Measurements from ENCODE around the gene MAP4K2. TPM values are rescaled to one million over a fixed set of nuclear protein-coding genes. Genes with fewer than 3 reads are reported as not detected.
A peak's percentile ranks its signal among the peaks of the same experiment; 100 is the strongest.

The MAP4K2 gene
- total RNA-seq, 1 donor from 2014 or later = 25.8 TPM

GRCh38 chr11:64766881-64767280, 36.1 kb downstream of the MAP4K2 start:
- Mint-ChIP-seq H3K4me1 (peaks cover 2% of the 10 kb centered on the region), H3K27ac (no peak overlapping the region), H3K9me3 (no peaks in the 10 kb centered on the region), H3K27me3 (ENCODE audit: low read depth) (no peaks in the 10 kb centered on the region), H3K36me3 (peaks cover 48% of the 10 kb centered on the region), H3K4me3 (no peak overlapping the region)
- no peak for DNase-seq (ENCODE audit: low spot score in 2 of 2, unreplicated experiment in 2 of 2)
- TF ChIP-seq, protein P1, sequence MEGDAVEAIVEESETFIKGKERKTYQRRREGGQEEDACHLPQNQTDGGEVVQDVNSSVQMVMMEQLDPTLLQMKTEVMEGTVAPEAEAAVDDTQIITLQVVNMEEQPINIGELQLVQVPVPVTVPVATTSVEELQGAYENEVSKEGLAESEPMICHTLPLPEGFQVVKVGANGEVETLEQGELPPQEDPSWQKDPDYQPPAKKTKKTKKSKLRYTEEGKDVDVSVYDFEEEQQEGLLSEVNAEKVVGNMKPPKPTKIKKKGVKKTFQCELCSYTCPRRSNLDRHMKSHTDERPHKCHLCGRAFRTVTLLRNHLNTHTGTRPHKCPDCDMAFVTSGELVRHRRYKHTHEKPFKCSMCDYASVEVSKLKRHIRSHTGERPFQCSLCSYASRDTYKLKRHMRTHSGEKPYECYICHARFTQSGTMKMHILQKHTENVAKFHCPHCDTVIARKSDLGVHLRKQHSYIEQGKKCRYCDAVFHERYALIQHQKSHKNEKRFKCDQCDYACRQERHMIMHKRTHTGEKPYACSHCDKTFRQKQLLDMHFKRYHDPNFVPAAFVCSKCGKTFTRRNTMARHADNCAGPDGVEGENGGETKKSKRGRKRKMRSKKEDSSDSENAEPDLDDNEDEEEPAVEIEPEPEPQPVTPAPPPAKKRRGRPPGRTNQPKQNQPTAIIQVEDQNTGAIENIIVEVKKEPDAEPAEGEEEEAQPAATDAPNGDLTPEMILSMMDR (IDR thresholded peaks at IDR 0.05; ENCODE audit: unreplicated experiment) = no peak

DNA sequence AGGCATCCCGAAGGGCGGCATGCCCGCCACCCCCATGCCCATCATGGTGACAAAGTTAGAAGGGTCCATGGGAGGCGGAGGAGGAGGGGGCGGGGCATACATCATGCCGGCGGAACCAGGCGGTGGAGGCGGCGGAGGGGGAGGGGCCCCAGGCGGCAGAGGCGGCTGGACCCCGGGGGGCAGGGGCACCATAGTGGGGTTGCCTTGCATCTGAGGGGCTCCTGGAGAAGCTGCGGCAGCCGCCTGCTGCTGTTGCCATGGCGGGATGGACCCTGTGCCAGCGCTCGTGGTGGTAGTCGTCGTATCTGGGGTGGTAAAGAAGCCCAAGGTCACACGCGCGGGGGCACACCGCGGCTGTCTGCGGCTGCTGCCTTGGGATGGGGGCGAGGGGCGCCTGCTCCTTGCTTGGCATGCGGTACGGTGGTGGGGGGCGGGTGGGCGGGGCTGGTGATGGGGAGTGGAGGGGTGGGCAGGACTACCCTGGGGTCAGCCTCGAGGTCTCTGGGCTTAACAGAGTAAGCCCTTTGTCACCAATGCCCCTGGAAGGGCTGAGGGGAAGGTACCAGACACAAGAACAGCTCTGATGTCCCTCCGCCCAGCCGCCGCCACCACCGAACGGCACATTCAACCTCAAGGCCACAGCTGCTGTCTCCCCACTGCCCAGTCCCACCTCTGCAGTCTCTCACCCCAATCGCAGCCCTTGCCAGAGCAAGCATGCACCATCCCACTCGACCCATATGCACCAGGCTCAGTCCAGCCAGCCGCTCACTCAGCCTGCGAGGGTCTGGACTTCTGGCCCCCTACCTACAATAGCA, 37.0 kb downstream of the MAP4K2 start:
- peaks cover 42% of the 10 kb centered on the region for H3K36me3 Mint-ChIP-seq
- no peak overlapping the region for H3K4me3 Mint-ChIP-seq
- H3K9me3 Mint-ChIP-seq = no peaks in the 10 kb centered on the region
- no peak overlapping the region for H3K27ac Mint-ChIP-seq
- peaks cover 2% of the 10 kb centered on the region for H3K4me1 Mint-ChIP-seq
- TF ChIP-seq, protein P1 (IDR thresholded peaks at IDR 0.05; ENCODE audit: unreplicated experiment) = no peak
- no peaks in the 10 kb centered on the region for H3K27me3 Mint-ChIP-seq (ENCODE audit: low read depth)
- no peak for DNase-seq (ENCODE audit: low spot score in 2 of 2, unreplicated experiment in 2 of 2)

DNA sequence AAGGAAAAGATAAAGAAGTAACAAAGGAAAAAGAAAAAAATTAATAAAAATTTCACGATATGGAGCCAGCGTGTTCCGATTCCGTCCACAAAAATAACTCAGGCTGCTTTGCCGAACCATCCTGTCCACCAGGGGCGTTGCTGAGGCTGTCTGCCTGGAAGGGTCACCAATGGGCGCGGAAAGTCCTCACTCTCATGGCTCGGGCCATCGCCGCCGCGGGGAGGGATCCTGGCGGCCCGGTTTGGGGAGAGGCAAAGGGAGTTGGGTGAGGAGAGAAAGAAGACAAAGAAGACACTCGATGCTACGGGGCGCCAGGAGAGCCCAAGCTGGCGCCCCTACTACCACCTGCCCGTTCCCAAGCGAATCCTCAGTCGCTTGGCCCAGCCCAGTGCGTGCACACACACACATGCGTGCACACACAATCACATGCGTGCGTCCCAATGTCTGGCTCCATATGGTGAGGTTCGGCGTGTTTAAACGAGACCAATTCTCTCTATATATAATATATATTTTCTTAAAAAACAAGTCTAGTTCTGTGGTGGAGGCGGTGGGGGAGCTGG, 37.6 kb downstream of the MAP4K2 start:
- Mint-ChIP-seq H3K27me3 (ENCODE audit: low read depth) (no peaks in the 10 kb centered on the region), H3K36me3 (peaks cover 36% of the 10 kb centered on the region), H3K4me1 (peaks cover 5% of the 10 kb centered on the region), H3K27ac (no peak overlapping the region), H3K9me3 (no peaks in the 10 kb centered on the region), H3K4me3 (no peak overlapping the region)
- TF ChIP-seq, protein P1 (IDR thresholded peaks at IDR 0.05; ENCODE audit: unreplicated experiment) = peak; percentile 8
- no peak for DNase-seq (ENCODE audit: low spot score in 2 of 2, unreplicated experiment in 2 of 2)

- H3K27ac Mint-ChIP-seq = peak overlapping the region; percentile 37
- H3K9me3 Mint-ChIP-seq = no peaks in the 10 kb centered on the region
- no peak overlapping the region for H3K4me3 Mint-ChIP-seq
- peaks cover 33% of the 10 kb centered on the region for H3K36me3 Mint-ChIP-seq
- TF ChIP-seq, protein P1 (IDR thresholded peaks at IDR 0.05; ENCODE audit: unreplicated experiment) = no peak
- peaks cover 11% of the 10 kb centered on the region for H3K4me1 Mint-ChIP-seq
- no peaks in the 10 kb centered on the region for H3K27me3 Mint-ChIP-seq (ENCODE audit: low read depth)
- no peak for DNase-seq (ENCODE audit: low spot score in 2 of 2, unreplicated experiment in 2 of 2)
Measured at GRCh38 chr11:64764753-64765152, 38.3 kb downstream of the MAP4K2 start.

DNA sequence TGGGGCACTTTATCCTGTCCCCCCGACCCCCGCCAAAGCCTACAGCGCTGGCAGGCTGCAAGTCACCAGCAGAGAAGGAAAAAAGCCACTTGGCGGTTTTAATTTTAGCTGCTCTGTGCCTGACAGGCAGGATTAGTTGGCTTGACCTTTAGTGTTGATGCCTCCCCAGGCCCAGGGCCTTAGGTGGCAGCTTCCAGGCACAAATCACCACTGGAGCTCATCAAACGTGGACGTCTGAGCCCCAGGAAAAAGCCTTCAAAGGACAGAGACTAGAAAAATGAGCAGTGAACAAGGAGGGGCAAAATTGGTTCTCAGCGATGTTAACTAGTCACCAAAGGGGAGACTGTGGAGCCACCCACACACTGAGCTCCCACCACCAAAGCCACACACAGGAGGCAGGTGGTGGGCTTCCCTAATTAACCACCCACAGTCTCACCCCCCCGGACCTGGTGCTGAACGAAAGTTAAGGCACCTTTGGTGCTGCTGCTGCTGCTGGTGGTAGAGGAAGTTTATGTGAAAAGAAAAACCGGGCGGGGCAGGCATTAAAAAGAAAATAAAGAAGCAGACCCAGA, 38.9 kb downstream of the MAP4K2 start:
- DNase-seq (ENCODE audit: low spot score in 2 of 2, unreplicated experiment in 2 of 2) = no peak
- Mint-ChIP-seq H3K4me1 (peaks cover 17% of the 10 kb centered on the region), H3K4me3 (no peak overlapping the region)

More for the DNA sequence above, 38.9 kb downstream of the MAP4K2 start:
- H3K27me3 Mint-ChIP-seq (ENCODE audit: low read depth) = no peaks in the 10 kb centered on the region
- peaks cover 27% of the 10 kb centered on the region for H3K36me3 Mint-ChIP-seq
- H3K9me3 Mint-ChIP-seq = no peaks in the 10 kb centered on the region
- H3K27ac Mint-ChIP-seq = peak overlapping the region; percentile 33
- TF ChIP-seq, protein P1 (IDR thresholded peaks at IDR 0.05; ENCODE audit: unreplicated experiment) = no peak

Data from mesothelial cell of epicardium (in vitro differentiated cells).